ENCODE results near the gene EMC8. TPM values are rescaled to one million over a fixed set of nuclear protein-coding genes. Genes with fewer than 3 reads are reported as not detected.

The EMC8 gene
- total RNA-seq (10 to 100 TPM; 12.0 to 12.4 TPM), polyA plus RNA-seq (10 to 100 TPM; 12.1 to 12.4 TPM)

DNA sequence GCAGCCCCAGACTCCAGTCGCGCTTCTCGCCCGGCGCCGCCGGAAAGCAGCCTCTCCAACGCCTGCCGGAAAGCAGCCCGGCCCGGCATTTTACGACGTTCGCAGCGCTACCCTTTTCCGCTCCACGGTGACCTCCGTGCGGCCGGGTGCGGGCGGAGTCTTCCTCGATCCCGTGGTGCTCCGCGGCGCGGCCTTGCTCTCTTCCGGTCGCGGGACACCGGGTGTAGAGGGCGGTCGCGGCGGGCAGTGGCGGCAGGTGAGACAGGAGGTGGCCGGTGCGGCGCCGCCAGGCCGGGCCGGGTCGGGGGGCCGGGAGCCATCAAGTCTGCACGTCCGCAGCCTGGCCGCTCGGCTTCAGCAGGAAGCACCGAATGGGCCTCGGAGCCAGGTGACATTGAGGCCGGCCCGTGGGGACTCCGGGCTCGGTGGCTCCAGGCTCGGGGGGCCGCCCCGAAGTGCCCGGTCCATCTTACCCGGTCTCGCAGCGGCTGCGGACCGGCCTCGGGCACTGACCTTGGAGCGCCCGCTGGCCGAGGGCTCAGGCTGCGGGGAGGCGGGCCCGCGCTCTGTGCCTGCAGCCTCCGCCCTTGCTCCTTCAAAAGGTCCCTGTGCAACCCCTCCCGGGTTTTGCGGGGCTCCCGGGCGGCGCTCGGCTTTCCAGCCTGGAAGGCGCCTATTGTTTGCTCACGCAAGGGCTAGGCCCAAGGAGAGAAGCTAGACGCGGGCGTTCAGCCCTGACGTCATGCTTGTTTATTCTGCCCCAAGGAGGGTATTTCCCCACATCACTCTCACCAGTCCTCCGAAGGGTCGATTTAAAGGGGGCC, at the start of gene EMC8, which contains the start of gene COX4I1:
Gene EMC8, minus strand, starts transcription at position 48 of the 824 bp plus-strand sequence. CDS start 249 bp downstream, outside the sequence.
Gene COX4I1, plus strand, starts transcription at position 199 of the 824 bp plus-strand sequence. CDS start 1,511 bp downstream, outside the sequence.
- Histone ChIP-seq H3K4me3 (ENCODE audit: low read depth in 1 of 3, low read length in 3 of 3) (peak within 1 kb of the TSS; percentile 86 to 97 (median 96)), H3K4me1 (ENCODE audit: control insufficient read depth in 4 of 4, insufficient read depth in 4 of 4, low read length in 3 of 4) (peaks cover 4 to 33% (median 23%) of the 10 kb centered on the region in 4 donors), H3K36me3 (ENCODE audit: control insufficient read depth in 4 of 4, insufficient read depth in 3 of 4, low read depth in 1 of 4, low read length in 3 of 4) (peaks cover 0 to 42% (median 24%) of the 10 kb centered on the region in 4 donors), H3K27me3 (ENCODE audit: control insufficient read depth in 4 of 4, insufficient read depth in 4 of 4, low read length in 3 of 4) (no peaks in the 10 kb centered on the region), H3K9me3 (ENCODE audit: control insufficient read depth in 4 of 4, low read length in 3 of 4) (no peaks in the 10 kb centered on the region), H3K27ac (ENCODE audit: low read depth in 1 of 2, low read length in 2 of 2) (peak within 1 kb of the TSS; percentile 86 to 88), H3K9ac (ENCODE audit: low read depth in 1 of 2, low read length in 2 of 2) (peak within 1 kb of the TSS; percentile 90 to 95)
- under 1% methylated on average over 87 of the region's 87 CpGs for WGBS
- DNase-seq (ENCODE audit: low spot score), result peak; percentile 95
- TF ChIP-seq GABPA (IDR thresholded peaks at IDR 0.05 in 1 of 2, conservative IDR thresholded peaks at IDR 0.05 in 1 of 2), result peak; percentile 36 to 93
- peak; percentile 49 for TF ChIP-seq MAX (IDR thresholded peaks at IDR 0.05)
- TF ChIP-seq, protein P1, sequence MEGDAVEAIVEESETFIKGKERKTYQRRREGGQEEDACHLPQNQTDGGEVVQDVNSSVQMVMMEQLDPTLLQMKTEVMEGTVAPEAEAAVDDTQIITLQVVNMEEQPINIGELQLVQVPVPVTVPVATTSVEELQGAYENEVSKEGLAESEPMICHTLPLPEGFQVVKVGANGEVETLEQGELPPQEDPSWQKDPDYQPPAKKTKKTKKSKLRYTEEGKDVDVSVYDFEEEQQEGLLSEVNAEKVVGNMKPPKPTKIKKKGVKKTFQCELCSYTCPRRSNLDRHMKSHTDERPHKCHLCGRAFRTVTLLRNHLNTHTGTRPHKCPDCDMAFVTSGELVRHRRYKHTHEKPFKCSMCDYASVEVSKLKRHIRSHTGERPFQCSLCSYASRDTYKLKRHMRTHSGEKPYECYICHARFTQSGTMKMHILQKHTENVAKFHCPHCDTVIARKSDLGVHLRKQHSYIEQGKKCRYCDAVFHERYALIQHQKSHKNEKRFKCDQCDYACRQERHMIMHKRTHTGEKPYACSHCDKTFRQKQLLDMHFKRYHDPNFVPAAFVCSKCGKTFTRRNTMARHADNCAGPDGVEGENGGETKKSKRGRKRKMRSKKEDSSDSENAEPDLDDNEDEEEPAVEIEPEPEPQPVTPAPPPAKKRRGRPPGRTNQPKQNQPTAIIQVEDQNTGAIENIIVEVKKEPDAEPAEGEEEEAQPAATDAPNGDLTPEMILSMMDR (IDR thresholded peaks at IDR 0.05; ENCODE audit: low read depth, low read length, missing input control), result no peak
- TF ChIP-seq HNF4A (conservative IDR thresholded peaks at IDR 0.05), result peak in 1 of 2 donors; percentile 29
- TF ChIP-seq JUND (IDR thresholded peaks at IDR 0.05), result no peak
- no peak for TF ChIP-seq HNF4G (IDR thresholded peaks at IDR 0.05)
- peak; percentile 57 to 61 for TF ChIP-seq RXRA (IDR thresholded peaks at IDR 0.05)
- TF ChIP-seq FOXA2 (IDR thresholded peaks at IDR 0.05), result peak; percentile 50
- TF ChIP-seq TAF1 (conservative IDR thresholded peaks at IDR 0.05), result peak; percentile 58
- peak; percentile 69 for TF ChIP-seq NR2F2 (IDR thresholded peaks at IDR 0.05)
- peak; percentile 74 for TF ChIP-seq ZBTB33 (IDR thresholded peaks at IDR 0.05)
- TF ChIP-seq FOXA1 (IDR thresholded peaks at IDR 0.05), result peak; percentile 13
- TF ChIP-seq, protein P2, sequence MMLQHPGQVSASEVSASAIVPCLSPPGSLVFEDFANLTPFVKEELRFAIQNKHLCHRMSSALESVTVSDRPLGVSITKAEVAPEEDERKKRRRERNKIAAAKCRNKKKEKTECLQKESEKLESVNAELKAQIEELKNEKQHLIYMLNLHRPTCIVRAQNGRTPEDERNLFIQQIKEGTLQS (IDR thresholded peaks at IDR 0.05), result no peak
- peak in 1 of 2 donors; percentile 62 for TF ChIP-seq EGR1 (IDR thresholded peaks at IDR 0.05; ENCODE audit: low read depth in 2 of 2)
- peak in 1 of 2 donors; percentile 25 for TF ChIP-seq RAD21 (IDR thresholded peaks at IDR 0.05)
- TF ChIP-seq YY1 (IDR thresholded peaks at IDR 0.05), result peak; percentile 90

- DNase-seq (ENCODE audit: low spot score), result no peak
- TF ChIP-seq YY1 (IDR thresholded peaks at IDR 0.05), result no peak
- TF ChIP-seq ZBTB33 (IDR thresholded peaks at IDR 0.05), result no peak
- no peak for TF ChIP-seq EGR1 (IDR thresholded peaks at IDR 0.05; ENCODE audit: low read depth in 2 of 2)
- TF ChIP-seq HNF4G (IDR thresholded peaks at IDR 0.05), result no peak
- TF ChIP-seq HNF4A (conservative IDR thresholded peaks at IDR 0.05), result no peak
- no peak overlapping the region for H3K4me3 ChIP-seq (ENCODE audit: low read depth in 1 of 3, low read length in 3 of 3)
- no peaks in the 10 kb centered on the region for H3K9me3 ChIP-seq (ENCODE audit: control insufficient read depth in 4 of 4, low read length in 3 of 4)
- no peaks in the 10 kb centered on the region for H3K27me3 ChIP-seq (ENCODE audit: control insufficient read depth in 4 of 4, insufficient read depth in 4 of 4, low read length in 3 of 4)
- H3K27ac ChIP-seq (ENCODE audit: low read depth in 1 of 2, low read length in 2 of 2), result peak overlapping the region; percentile 88 to 97
- H3K36me3 ChIP-seq (ENCODE audit: control insufficient read depth in 4 of 4, insufficient read depth in 3 of 4, low read depth in 1 of 4, low read length in 3 of 4), result no peaks in the 10 kb centered on the region
- H3K4me1 ChIP-seq (ENCODE audit: control insufficient read depth in 4 of 4, insufficient read depth in 4 of 4, low read length in 3 of 4), result peaks cover 4 to 37% (median 22%) of the 10 kb centered on the region in 4 donors
- H3K9ac ChIP-seq (ENCODE audit: low read depth in 1 of 2, low read length in 2 of 2), result no peak overlapping the region
- 61% methylated on average over 9 of the region's 9 CpGs for WGBS
Measured at GRCh38 chr16:85848986-85849385, 49.6 kb upstream of the EMC8 start.

Data from liver (tissue), 9 donors.